GM12873 (cell line): Measurements from ENCODE around the gene WDR1.

Experiments
- CTCF ChIP-seq: IDR thresholded peaks from 2 replicates; pipeline ENCODE4 v1.5.1; 2012; ENCODE audit warnings: low read depth, mild to moderate bottlenecking, moderate library complexity, low read length, control low read depth; ENCODE audit not compliant: insufficient read depth; ENCODE audit errors: missing control alignments

Gene WDR1

DNA sequence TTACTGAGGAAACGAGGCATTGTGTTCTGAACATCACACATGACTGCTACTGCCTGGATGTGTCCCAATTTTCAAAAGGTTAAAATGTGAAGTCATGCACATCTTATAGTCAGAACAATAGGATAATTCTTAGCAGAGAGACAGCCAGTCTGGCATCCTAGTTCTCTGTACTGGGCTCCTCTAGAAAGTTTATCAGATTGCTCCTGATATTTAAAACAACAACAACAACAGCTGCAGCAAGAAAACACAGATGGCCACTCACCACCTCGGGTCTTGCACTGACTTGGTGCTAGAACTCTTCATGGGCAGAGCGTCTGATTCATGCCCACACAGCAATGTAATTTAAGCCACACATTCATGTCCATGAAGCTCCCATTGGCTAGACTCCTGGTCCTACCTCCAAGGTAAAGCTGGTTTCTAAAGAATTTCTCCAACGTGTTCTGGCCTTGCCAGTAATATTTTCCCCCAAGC is 62.0 kb downstream of the WDR1 start:
- TF ChIP-seq CTCF = no peak

- no peak for TF ChIP-seq CTCF
These were observed 62.8 kb downstream of the WDR1 start for GRCh38 chr4:10053635-10054453.

DNA sequence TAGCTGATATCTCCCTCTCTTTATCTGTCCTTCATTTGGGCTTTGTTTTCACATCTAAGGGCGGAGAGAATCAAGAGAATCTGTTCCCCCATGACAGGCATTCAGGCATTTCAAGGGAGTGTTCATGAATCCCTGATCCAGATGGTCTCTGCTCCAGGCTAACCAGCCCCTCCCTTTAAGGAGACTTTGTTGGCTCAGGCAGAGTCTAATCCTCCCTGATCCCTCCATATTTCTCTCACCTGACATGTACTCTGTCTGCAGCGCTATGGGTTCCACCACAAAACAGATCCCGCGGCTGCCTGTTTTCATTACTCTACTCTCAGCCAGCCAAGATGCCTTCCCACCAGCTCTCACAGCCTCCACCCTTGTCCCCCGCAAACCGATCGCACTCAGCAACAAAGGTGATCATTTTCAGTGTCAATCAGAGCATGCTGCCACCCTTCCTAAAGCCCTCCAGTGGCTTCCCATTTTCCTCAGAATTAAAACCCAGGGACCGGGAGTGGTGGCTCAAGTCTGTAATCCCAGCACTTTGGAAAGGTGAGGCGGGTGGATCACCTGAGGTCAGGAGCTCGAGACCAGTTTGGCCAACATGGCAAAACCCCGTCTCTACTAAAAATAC is 65.0 kb downstream of the WDR1 start:
- no peak for TF ChIP-seq CTCF

DNA sequence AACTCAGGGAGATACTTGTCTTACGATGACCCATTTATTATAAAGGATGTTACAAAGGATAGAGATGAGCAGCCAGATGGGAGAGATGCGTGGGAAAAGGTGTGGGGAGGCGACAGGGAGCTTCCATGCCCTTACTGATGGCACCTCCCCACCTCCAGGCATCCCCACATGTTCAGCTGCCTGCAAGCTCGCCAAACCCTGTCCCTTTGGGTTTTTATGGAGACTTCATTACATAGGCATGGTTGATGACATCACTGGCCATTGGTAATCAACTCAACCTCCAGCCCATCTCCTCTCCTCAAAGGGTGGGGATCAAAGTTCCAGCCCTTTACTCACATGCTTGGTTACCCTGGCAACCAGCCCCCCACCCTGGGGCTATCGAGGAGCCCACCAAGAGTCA is 65.9 kb downstream of the WDR1 start:
- TF ChIP-seq CTCF = no peak

- no peak for TF ChIP-seq CTCF
These were observed 66.3 kb downstream of the WDR1 start for GRCh38 chr4:10050261-10050661.

DNA sequence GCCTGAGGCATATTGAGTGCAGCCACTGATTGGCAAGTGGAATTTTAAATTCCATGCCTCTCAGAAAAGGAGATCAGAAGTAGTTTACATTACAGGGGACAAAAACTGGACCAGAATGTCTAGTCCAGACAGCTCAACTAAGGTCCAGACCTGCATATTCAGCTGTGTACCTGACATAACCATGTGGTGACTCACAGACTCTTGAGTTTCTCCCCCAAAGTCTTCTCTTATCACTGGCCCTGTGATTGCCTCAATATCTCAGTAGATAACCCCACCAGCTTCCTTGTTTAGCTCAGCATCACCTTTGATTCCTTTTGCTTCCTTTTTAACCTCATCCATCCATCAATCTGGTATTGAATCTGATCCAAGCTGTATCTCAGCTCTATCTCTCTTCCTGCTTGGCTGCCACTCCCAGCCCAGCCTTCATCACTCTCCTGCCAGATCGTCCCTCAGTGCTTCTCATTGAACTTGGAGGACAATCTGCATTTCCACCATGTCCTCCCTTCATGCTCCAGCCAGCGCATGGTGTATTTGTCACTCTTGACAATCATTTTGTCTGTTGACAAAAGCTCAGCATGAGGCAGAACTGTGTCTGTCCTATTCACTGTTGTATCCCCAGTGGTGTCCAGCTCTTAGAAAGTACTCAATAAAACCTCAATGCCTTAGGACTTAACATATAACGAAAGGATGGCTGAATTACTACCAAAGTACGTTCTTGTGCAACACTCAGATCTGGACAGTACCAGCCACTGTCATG is 67.5 kb downstream of the WDR1 start:
- TF ChIP-seq CTCF = no peak

GRCh38 chr4:10047967-10048366 is 68.6 kb downstream of the WDR1 start:
- TF ChIP-seq CTCF = no peak
